UCSD-AML1 (cell line): ENCODE measurements around the gene USP38.
"Not testable (repeated sequence)": the region's sequence is repeated elsewhere in the genome, so short reads cannot be mapped to it uniquely, and the experiment has no call there.

Source experiments
- DNase-seq: peaks from one replicate; lab custom pipeline; 2025; ENCODE audit not compliant: unreplicated experiment; lab: John Stamatoyannopoulos, UW

Gene USP38, protein sequence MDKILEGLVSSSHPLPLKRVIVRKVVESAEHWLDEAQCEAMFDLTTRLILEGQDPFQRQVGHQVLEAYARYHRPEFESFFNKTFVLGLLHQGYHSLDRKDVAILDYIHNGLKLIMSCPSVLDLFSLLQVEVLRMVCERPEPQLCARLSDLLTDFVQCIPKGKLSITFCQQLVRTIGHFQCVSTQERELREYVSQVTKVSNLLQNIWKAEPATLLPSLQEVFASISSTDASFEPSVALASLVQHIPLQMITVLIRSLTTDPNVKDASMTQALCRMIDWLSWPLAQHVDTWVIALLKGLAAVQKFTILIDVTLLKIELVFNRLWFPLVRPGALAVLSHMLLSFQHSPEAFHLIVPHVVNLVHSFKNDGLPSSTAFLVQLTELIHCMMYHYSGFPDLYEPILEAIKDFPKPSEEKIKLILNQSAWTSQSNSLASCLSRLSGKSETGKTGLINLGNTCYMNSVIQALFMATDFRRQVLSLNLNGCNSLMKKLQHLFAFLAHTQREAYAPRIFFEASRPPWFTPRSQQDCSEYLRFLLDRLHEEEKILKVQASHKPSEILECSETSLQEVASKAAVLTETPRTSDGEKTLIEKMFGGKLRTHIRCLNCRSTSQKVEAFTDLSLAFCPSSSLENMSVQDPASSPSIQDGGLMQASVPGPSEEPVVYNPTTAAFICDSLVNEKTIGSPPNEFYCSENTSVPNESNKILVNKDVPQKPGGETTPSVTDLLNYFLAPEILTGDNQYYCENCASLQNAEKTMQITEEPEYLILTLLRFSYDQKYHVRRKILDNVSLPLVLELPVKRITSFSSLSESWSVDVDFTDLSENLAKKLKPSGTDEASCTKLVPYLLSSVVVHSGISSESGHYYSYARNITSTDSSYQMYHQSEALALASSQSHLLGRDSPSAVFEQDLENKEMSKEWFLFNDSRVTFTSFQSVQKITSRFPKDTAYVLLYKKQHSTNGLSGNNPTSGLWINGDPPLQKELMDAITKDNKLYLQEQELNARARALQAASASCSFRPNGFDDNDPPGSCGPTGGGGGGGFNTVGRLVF

DNA sequence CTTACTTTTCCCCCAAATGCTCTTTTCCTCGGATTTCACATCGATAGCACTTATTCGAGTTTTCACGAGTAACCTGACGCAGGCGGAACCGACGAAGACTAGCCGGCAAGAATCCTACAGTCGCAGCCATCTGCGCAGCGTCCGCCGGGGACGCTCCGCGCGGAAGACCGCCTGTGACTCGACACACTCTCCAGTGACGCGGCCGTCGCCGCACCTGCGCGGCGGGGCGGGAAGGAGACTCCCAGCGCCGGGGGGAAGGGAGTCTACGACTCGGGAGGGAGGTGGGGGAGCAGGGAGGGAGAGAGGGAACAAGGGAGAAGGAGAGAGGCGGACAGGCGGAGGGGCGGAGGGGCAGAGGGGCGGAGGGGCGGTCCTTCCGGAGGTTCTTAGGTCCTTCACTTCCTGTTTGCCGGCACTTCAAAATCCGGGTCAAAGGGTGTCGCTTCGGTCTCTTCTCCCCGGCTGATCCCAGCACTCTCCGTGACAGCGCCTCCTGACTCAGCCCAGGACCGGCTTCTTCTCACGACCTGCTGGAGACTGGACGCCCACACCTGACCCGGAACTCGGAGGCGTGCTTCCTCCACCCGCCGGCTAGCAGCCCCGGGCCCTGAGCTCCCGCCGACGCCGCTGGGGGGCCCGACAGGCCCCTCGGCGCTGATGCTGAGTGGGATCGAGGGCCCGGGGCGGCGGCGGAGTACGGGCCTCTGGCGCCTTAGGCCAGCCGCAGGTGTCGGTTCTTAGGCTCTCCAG lies at the start of gene USP38:
TSS of gene USP38 (plus strand) at position 415 of the 750 bp plus-strand sequence. CDS start 534 bp downstream, outside the sequence.
- peak; percentile 89 for DNase-seq

DNA sequence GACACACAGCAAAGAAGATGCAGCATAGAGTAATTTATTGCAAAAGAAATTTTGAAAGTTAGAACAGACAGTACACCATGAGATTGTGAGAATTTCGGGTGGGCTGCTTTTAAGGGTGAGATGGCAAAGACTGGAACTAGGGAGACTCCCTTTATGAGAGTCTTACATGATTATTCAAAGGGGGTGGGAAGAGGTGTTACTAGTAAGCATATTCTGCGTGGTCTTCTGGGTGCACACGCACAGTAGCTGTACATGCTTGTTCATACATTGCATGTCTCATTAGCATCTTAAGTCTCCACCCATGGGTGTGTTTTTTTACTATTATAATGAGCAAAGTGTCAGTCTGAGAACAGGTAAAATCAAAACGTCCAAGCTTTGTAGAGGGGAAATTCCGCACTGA lies 49.4 kb upstream of the USP38 start:
- DNase-seq: no peak

DNA sequence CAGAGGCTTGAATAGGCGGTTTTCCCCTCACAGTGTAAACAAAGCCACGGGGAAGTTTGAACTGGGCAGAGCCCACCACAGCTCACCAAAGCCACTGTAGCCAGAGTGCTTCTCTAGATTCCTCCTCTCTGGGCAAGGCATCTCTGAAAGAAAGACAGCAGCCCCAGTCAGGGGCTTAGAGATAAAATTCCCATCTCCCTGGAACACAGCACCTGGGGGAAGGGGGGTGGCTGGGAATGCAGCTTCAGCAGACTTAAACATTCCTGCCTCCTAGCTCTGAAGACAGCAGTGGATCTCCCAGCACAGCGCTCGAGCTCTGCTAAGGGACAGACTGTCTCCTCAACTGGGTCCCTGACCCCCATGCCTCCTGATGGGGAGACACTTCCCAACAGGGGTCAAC lies 44.0 kb upstream of the USP38 start:
- DNase-seq: no peak

DNA sequence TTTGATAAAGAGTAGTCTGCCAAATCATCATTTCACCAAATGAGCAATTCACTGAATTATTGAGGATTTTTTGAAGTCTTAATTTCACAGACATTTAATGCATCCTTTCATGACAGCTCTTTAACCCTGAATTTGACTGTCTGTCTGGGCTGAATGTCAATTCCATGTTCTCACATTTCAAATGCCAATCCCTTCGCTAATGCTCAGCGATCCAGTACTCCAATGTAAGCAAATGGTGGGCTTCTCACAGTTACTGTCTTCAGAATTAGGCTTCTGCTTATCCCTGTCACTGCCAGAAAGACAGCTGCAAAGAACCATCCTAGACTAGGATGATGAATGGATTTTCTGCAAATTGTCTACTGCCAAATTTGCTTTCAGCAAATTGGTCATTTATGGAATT lies 36.2 kb upstream of the USP38 start:
- no peak for DNase-seq

DNA sequence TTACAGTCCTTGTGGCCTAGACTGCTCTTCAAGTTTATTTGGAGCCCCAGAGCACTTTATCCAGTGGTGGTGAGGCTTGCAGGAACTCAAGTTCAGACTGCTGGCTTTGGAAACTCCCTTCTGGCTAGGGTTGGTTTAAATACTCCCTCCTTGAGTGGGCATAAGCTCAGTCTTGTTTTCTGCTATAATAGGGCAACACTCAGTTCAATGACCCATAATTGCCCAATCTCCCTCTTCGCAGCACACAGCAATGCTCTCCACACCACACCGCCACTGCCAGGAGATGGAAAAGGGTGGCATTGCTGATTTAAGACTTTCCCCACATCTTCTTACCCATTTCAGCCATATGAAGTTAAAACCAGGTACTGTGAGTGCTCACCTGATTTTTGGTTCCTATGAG lies 27.9 kb upstream of the USP38 start:
- no peak for DNase-seq

DNA sequence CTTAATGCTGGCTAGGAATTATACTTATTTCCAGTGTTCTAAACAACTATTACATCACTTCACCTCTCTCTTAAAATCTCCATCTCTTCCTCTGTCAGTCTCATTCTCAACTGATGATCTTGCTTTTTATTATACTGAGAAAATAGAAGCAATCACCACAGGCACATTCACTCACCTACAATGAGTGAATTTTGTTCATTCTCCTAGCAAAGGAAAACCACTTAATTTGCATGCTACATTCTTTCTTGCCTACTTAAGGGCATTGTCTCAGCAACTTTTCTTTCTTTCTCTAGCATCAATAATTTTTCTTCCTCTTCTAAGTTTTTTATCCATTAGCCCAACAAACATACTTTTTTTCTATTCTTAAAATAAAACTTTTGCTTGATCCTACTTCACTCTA lies 21.1 kb upstream of the USP38 start:
- DNase-seq: no peak

DNA sequence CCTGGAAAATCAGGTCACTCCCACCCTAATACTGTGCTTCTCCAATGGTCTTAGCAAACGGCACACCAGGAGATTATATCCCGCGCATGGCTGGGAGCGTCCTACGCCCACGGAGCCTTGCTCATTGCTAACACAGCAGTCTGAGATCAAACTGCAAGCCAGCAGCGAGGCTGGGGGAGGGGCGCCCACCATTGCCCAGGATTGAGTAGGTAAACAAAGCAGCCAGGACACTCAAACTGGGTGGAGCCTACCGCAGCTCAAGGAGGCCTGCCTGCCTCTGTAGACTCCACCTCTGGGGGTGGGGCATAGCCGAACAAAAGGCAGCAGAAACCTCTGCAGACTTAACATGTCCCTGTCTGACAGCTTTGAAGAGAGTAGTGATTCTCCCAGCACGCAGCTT lies 18.0 kb upstream of the USP38 start:
- DNase-seq: not testable (repeated sequence)

DNA sequence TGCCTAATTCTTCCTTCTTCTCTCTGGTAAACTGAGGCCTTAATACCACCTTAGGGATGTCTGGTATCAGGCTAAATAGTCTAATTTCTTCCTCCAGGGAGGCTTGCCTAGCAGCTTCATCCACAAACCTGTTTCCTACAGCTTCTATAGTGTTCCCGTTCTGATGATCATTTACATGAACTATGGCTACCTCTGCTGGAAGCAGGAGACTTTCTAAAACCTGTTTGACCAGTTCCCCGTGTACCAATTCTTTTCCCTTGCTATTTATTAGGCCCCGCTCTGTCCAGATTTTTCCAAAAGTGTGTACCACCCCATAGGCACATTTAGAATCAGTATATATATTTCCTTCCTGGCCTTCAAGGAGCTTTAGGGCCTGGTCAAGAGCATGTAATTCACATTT lies 5.8 kb upstream of the USP38 start:
- DNase-seq: no peak

DNA sequence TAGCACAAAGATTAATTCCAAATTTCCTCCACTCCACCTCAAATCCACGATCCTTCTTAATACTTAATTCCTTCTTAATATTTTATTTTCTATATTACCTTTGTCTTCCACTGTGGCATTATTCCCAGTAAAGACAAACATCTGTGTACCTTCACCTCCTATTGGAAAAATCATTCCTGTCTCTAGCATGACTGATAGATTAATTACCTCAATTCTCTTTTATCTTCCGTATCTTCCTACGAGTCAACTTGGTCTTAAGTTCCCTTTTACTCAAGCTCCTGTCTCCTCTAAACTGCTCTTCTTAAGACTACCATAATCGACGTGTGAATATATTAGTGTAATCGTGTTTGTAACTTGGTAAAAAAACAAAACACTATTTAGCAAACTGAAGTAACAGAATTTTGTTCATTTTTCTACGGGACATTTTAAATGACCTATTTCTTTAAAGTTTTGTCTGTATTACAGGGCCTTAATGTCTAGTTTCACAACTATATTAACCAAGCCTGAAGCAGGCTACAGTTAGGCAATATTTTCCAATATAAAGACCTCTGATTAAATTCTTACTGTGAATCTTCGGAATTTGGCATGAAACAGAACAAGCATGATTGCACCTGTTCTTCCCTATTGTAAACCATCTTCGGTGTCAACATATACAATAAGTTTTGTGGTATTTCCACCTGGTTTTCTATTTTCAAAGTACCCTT lies 1.1 kb upstream of the USP38 start:
- DNase-seq: no peak

DNA sequence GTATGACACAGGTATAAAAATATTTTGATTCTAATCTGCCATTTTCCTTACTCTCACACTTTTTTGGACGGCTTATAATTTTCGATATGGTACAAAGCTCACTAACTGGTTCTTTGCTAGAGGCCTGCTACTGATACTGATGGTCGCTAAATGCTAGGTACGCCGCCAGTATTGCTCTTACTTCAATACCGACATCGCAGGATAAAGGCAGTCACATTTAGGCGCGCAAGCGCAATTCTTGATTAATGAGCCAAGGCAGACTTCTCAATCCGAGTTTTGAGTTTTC lies 557 bp upstream of the USP38 start:
- DNase-seq: no peak

DNA sequence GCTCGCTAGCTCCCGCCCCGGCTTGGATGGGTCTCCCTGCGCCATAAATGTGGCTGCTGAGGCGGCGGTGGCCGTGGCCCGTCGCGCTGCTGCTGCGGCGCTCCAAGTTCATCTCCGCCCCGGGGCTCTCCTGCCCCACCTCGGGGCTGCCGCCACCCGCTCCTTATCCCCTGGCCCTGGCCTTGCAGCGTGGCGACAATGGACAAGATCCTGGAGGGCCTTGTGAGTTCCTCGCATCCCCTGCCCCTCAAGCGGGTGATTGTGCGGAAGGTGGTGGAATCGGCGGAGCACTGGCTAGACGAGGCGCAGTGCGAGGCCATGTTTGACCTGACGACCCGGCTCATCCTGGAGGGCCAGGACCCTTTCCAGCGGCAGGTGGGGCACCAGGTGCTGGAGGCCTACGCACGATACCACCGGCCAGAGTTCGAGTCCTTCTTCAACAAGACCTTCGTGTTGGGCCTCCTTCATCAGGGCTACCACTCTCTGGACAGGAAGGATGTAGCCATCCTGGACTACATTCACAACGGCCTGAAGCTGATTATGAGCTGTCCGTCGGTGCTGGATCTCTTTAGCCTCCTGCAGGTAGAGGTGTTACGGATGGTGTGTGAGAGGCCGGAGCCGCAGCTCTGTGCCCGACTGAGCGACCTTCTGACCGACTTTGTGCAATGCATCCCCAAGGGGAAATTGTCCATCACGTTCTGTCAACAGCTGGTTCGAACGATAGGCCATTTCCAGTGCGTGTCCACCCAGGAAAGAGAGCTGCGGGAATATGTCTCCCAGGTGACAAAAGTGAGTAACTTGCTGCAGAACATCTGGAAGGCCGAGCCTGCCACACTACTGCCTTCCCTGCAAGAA lies 763 bp downstream of the USP38 start:
- no peak for DNase-seq

DNA sequence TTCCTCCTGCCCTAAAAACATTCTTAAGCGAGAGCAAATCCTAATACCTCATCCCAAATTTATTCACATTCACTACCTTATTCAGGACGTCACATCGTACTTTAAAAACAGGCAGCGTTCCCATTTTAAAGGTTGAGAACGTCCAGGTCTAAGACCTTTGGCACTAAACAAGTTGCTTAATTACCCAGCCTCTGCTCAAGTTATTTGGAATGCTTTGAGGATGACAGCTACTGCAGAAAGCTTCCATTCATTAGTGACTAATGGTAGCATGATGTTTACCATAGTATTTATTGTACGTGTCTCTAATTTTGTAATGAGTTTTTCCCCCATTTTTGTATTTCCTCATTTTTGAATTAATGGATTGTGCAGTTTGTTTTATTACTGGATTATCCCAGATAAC lies 1.5 kb downstream of the USP38 start:
- DNase-seq: no peak

DNA sequence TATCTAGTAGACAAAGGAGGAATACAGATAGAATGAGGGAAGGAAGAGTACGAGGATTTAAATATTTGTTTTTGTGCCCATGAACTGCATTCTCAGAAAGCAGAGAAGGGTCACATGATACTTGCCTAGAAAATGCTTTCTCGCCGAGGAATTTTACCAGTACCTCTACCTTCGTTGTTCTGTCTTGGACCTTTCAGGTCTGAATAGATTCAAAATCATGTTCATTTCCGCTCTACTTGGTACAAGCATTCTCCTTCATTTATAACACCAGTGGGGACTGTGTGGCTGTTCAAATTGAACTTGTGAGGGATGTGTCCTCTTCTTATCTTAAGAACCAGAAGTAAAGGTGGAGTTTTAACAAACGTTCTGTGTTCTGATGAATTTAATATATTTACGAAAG lies 1.9 kb downstream of the USP38 start:
- DNase-seq: no peak

DNA sequence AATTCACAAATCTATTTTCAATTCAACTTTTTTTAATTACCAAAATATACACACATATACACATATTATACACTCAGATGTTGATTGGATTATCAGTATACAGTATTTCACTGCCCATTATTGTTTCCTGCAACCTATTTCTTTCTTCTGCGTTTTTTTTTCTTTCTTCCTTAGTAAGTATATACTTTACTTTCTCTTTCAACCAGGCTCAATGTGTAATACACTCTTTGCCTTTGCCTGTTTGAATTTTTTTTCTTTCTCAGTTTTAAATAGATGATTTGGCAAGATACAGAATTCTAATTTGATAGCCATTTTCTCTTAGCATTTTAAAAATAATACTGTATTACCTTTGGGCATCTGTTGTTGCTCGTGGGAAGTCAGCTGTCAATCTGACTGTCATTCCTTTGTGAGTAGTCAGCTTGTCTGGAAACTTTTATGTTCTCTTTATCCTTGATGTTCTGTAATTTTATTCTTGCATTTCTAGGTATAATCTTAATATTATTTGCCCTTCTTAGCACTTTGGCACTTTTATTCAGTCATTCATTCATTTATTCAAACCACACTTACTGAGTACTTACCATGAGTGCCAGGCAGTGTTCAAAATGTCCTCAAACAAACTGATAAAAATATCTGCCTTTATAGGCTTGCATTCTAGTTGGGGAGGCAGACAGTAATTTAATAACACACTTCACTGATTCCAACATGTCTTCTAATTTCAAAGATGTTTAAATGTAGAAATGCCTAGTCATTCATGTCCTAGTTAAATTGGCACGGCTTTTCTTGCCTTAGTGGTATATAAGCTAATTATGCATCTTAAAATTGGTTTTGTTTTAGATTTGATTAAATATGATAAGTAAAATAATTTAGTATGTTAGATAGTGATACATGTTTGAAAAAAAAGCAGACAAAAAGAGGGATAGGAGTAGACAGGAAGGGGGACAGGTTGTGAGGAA lies 3.7 kb downstream of the USP38 start:
- DNase-seq: no peak

DNA sequence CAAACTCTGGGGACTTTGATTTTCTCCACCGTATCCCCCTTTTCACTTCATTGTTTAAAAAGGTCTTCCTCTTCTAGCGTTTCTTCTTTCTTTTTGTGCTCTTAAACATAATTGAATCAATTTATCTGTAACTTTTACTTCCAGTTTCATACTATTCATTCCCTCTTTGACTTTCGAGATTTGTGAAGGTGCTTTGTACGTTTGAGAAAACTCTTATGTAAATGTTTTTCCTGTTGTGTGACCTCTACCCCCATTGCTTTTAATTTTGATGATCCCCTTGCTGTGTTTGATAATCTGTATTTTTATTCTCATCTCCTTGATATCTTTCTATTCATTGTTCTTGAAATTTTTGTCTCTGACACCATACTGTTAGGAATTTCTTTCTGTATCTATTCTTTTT lies 4.8 kb downstream of the USP38 start:
- DNase-seq: no peak

DNA sequence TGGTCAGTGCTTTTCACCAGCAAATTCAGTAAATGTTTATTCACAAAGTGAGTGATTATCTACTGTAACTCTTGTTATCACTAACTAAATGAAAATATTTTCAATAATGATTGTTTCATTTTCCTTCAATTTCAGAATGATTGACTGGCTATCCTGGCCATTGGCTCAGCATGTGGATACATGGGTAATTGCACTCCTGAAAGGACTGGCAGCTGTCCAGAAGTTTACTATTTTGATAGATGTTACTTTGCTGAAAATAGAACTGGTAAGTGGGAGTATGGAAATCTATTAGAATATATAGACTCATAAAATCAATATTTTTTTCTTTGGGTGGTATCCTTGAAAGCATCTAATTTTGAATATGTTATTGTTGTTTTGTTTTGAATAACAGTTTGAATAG lies 10.9 kb downstream of the USP38 start:
- DNase-seq: no peak

DNA sequence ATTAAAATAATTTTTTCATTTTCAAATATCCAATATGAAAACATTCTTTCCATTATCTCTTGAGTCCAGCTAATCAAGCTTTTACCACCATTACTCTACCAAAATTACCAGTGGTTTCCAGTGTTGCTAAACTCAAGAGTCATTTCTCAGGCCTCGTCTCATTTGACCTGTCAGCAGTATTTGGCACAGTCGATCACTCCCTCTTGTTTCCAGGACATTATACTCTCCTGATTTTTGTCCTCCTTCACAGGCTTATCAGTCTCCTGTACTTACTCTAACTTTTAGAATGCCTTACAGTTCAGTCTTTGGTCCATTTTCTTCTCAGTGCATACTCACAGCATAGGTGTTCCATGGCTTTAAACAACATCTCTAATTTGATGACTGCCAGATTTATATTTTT lies 11.6 kb downstream of the USP38 start:
- no peak for DNase-seq

DNA sequence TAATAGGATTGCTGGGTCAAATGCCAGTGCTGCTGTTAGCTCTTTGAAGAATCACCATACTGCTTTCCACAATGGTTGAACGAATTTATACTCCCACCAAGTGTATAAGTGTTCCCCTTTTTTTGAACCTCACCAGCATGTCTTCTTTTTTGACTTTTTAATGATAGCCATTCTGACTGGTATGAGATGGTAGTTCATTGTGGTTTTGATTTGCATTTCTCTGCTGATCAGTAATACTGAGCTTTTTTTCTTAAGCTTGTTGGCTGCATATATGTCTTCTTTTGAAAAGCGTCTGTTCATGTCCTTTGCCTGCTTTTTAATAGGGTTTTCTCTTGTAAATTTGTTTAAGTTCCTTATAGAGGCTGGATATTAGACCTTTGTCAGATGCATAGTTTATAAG lies 14.8 kb downstream of the USP38 start:
- no peak for DNase-seq

DNA sequence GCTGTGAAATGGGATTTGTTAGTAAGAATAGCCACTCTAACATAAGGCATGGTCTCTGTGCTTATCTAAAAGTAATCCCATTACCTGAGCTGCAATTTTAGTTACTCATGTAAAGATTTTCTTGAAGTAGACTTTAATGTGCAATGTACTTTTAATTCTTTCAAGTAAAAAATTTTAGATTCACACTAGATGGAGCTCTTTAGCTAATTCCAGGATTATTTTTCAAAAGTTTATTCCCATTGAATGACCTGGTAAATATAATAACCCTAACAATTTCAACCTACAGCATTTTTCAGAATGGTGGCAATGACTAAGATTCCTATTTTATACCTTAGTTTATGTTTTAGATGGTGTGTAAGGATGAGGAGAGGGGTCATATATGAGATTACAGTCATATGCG lies 18.1 kb downstream of the USP38 start:
- DNase-seq: no peak
